Heart right ventricle (tissue), 16 donors: ENCODE measurements around the gene RASSF8. TPM values are rescaled to one million over a fixed set of nuclear protein-coding genes. Genes with fewer than 3 reads are reported as not detected.

Source experiments
- ATAC-seq, 8 donors: fragments of 200-7000 bp; cut with Tn5 transposase; one replicate each; pipeline ENCODE4 v1.9.1; 2020; ENCODE audit warnings: mild to moderate bottlenecking in 8 of 8, moderate library complexity in 8 of 8, moderate number of reproducible peaks in 1 of 8
- DNase-seq, 2 donors: peaks; one replicate each; pipeline ENCODE4 v3.0.0-alpha.2; 2020
- H3K27ac ChIP-seq, 10 donors: fragments of 200-600 bp; sonication (generic) in 2 of 10; one replicate each; pipeline versions ENCODE4 v1.5.0 to v1.8.0; 2020 to 2022; ENCODE audit warnings: mild to moderate bottlenecking in 3 of 10
- H3K27me3 ChIP-seq, 7 donors: fragments of 200-600 bp; one replicate each; pipeline ENCODE4 v1.8.0; 2021 to 2022; ENCODE audit warnings: mild to moderate bottlenecking in 2 of 7
- H3K36me3 ChIP-seq, 9 donors: fragments of 200-600 bp; sonication (generic) in 1 of 9; one replicate each; pipeline versions ENCODE4 v1.5.0 to v1.8.0; 2020 to 2022; ENCODE audit warnings: mild to moderate bottlenecking in 2 of 9
- H3K4me1 ChIP-seq, 9 donors: fragments of 200-600 bp; sonication (generic) in 1 of 9; one replicate each; pipeline versions ENCODE4 v1.5.0 to v1.8.0; 2020 to 2022; ENCODE audit warnings: mild to moderate bottlenecking in 4 of 9
- H3K4me3 ChIP-seq, 10 donors: fragments of 200-600 bp; sonication (generic) in 2 of 10; one replicate each; pipeline versions ENCODE4 v1.5.0 to v1.8.0; 2020 to 2022; ENCODE audit warnings: mild to moderate bottlenecking in 7 of 10, moderate library complexity in 2 of 10
- H3K9me3 ChIP-seq, 11 donors: fragments of 200-600 bp in 10 of 11; sonication (generic) in 2 of 11; one replicate each; pipeline versions ENCODE4 v1.5.0 to v1.8.0; 2013 to 2022; ENCODE audit warnings: mild to moderate bottlenecking in 2 of 11, control low read depth in 1 of 11, moderate library complexity in 1 of 11
- CTCF ChIP-seq, 9 donors: fragments of 200-600 bp; sonication (generic) in 2 of 9; IDR thresholded peaks; one replicate each; pipeline versions ENCODE4 v1.5.0 to v1.8.0; 2021 to 2022; ENCODE audit warnings: antibody characterized with exemption in 9 of 9, mild to moderate bottlenecking in 5 of 9, moderate library complexity in 1 of 9
- WGBS, 2 donors: extraction: QIAGEN DNeasy Blood & Tissue Kit; methylation state at CpG; one replicate each; pipeline ENCODE4 v1.1.7; 2013; ENCODE audit warnings: inconsistent platforms in 1 of 2; 5-methylcytosine and 5-hydroxymethylcytosine counted together
- intact Hi-C, 10 donors: fragments of 100-400 bp; cut with DNase I; formaldehyde crosslinking; loops; one replicate each; pipeline versions ENCODE4 v1.11.1 to v1.14.2; 2022
- polyA plus RNA-seq, 2 donors: library from polyadenylated mRNA; stranded (reverse); fragments of 200-250 nt; gene quantifications; one replicate each; pipeline ENCODE4 v1.2.3, GENCODE V29; 2013
- total RNA-seq, 10 donors: library from RNA; stranded (reverse); fragmentation: NEBNext Ultra II Directional in 3 of 10; extraction: Animal tissue kit (Norgen Biotek cat#: 25700) in 3 of 10; gene quantifications; one replicate each; pipeline versions ENCODE4 v1.2.1 to v1.2.4, GENCODE V29; 2021 to 2023
- donor health status: Arrhythmogenic right ventricular cardiomyopathy.
- donor health status: ischemic (EF 13 %, LVEDD 7.1; RV severe dilation, severe dysfunction).
- donor health status: healthy with polysubstance abuse.
- donor health status: DM: no; HTN: yes; CAD: no.
- donor health status: DM: no; HTN: no; CAD: no.
- donor health status: ischemic (EF 25% LVEDD 6.9; RV normal size, moderate dysfunction).
- donor health status: ischemic (EF 25% LVEDD 5.7; RV mildly dilated, moderate dysfunction).
- donor health status: healthy.
- donor health status: DM: yes; HTN: yes; CAD: no.
- donor health status: Ischemic cardiomyopathy.
- donor health status: ischemic (EF 35%, LVEDD 5.7; RV mildly dilated, moderate dysfunction).
- donor health status: nonischemic (EF 11% LVEDD 7.7; RV severe dilation, severe dysfunction).
- donor health status: DM: yes; HTN: yes; CAD: no.
- donor health status: PGD.
- donor health status: ischemic (EF 29% LVEDD 5.4; RV normal size, mild dysfunction).
- donor health status: nonischemic (EF 23%, LVEDD 6.1; RV moderate dilation, normal function).

Gene RASSF8
- total and polyA plus RNA-seq, 12 donors, result 5.7 to 43.9 (median 28.9) TPM

- ATAC-seq, result no peak
- Histone ChIP-seq H3K27me3 (no peaks in the 10 kb centered on the region), H3K4me3 (no peak overlapping the region), H3K9me3 (no peaks in the 10 kb centered on the region), H3K4me1 (peaks cover 0 to 5% (median 0%) of the 10 kb centered on the region in 9 donors), H3K36me3 (no peaks in the 10 kb centered on the region), H3K27ac (no peak overlapping the region)
- 79 to 81% methylated on average over 9 of the region's 9 CpGs for WGBS, 2 donors
- DNase-seq, result no peak
- no peak for TF ChIP-seq CTCF (IDR thresholded peaks at IDR 0.05)
- intact Hi-C loops, result no loop called here
These were observed 22.9 kb upstream of the RASSF8 start for GRCh38 chr12:25935355-25936144.

GRCh38 chr12:25937096-25937495, 21.4 kb upstream of the RASSF8 start:
- no peaks in the 10 kb centered on the region for H3K27me3 ChIP-seq
- no peak overlapping the region for H3K4me3 ChIP-seq
- DNase-seq (no peak), ATAC-seq (no peak)
- H3K9me3 ChIP-seq, result no peaks in the 10 kb centered on the region
- no peak overlapping the region for H3K27ac ChIP-seq
- H3K4me1 ChIP-seq, result peaks cover 0 to 5% (median 0%) of the 10 kb centered on the region in 9 donors
- H3K36me3 ChIP-seq, result no peaks in the 10 kb centered on the region
- no peak for TF ChIP-seq CTCF (IDR thresholded peaks at IDR 0.05)
- intact Hi-C loops, result no loop called here

- no peak for TF ChIP-seq CTCF (IDR thresholded peaks at IDR 0.05)
- no peak for DNase-seq
- Histone ChIP-seq H3K36me3 (no peaks in the 10 kb centered on the region), H3K9me3 (no peaks in the 10 kb centered on the region), H3K27me3 (no peaks in the 10 kb centered on the region), H3K27ac (no peak overlapping the region), H3K4me1 (peaks cover 0 to 4% (median 0%) of the 10 kb centered on the region in 9 donors), H3K4me3 (no peak overlapping the region)
- intact Hi-C loops, result no loop called here
- no peak for ATAC-seq
- 52 to 65% methylated on average over 1 of the region's 1 CpG for WGBS, 2 donors
These were observed 19.9 kb upstream of the RASSF8 start for GRCh38 chr12:25938581-25938980.

- Histone ChIP-seq H3K4me1 (no peaks in the 10 kb centered on the region), H3K27ac (no peak overlapping the region), H3K36me3 (no peaks in the 10 kb centered on the region), H3K9me3 (no peaks in the 10 kb centered on the region), H3K4me3 (no peak overlapping the region), H3K27me3 (no peaks in the 10 kb centered on the region)
- 94 to 98% methylated on average over 2 of the region's 2 CpGs for WGBS, 2 donors
- ATAC-seq (no peak), DNase-seq (no peak)
- intact Hi-C loops, result no loop called here
- TF ChIP-seq CTCF (IDR thresholded peaks at IDR 0.05), result no peak
These were observed 18.9 kb upstream of the RASSF8 start for GRCh38 chr12:25939606-25940005.
